NCI-H2107 (cell line): ENCODE measurements around the gene CCND1.

Experiments
- DNase-seq: peaks from one replicate; lab custom pipeline; 2025; lab: John Stamatoyannopoulos, UW

Gene CCND1

GRCh38 chr11:69653406-69653960, 12.5 kb downstream of the CCND1 start:
- no peak for DNase-seq

GRCh38 chr11:69654001-69654659, 13.2 kb downstream of the CCND1 start:
- no peak for DNase-seq

GRCh38 chr11:69654660-69655478, 13.9 kb downstream of the CCND1 start:
- DNase-seq = no peak

GRCh38 chr11:69655479-69656428, 14.8 kb downstream of the CCND1 start:
- no peak for DNase-seq

GRCh38 chr11:69656536-69657455, 15.8 kb downstream of the CCND1 start:
- DNase-seq = no peak

GRCh38 chr11:69657456-69657910, 16.5 kb downstream of the CCND1 start:
- no peak for DNase-seq

GRCh38 chr11:69657911-69658625, 17.1 kb downstream of the CCND1 start:
- no peak for DNase-seq

- DNase-seq = no peak
Observed at GRCh38 chr11:69658626-69659450, 17.9 kb downstream of the CCND1 start.

GRCh38 chr11:69659591-69659990, 18.6 kb downstream of the CCND1 start:
- DNase-seq = no peak

GRCh38 chr11:69660001-69660500, 19.1 kb downstream of the CCND1 start:
- no peak for DNase-seq

- DNase-seq = no peak
Observed at GRCh38 chr11:69661413-69661715, 20.4 kb downstream of the CCND1 start.

- no peak for DNase-seq
Observed at GRCh38 chr11:69662021-69662698, 21.2 kb downstream of the CCND1 start.

GRCh38 chr11:69662806-69663205, 21.9 kb downstream of the CCND1 start:
- DNase-seq = no peak

GRCh38 chr11:69663326-69663725, 22.4 kb downstream of the CCND1 start:
- DNase-seq = no peak

GRCh38 chr11:69664103-69664775, 23.3 kb downstream of the CCND1 start:
- DNase-seq = no peak

GRCh38 chr11:69664901-69665300, 23.9 kb downstream of the CCND1 start:
- DNase-seq = no peak

GRCh38 chr11:69665669-69666068, 24.7 kb downstream of the CCND1 start:
- DNase-seq = no peak

GRCh38 chr11:69666261-69666660, 25.3 kb downstream of the CCND1 start:
- DNase-seq = no peak
